GM04503 (cell line): ENCODE measurements around the gene FHAD1.

Experiments
- DNase-seq: peaks from one replicate; pipeline ENCODE4 v3.0.0-alpha.2; 2012; ENCODE audit warnings: low read depth

FHAD1 gene

GRCh38 chr1:15326691-15327588, 79.9 kb downstream of the FHAD1 start:
- peak; percentile 88 for DNase-seq

- DNase-seq, result no peak
Observed at GRCh38 chr1:15328351-15329103, 81.5 kb downstream of the FHAD1 start.

GRCh38 chr1:15329104-15329820, 82.2 kb downstream of the FHAD1 start:
- DNase-seq, result no peak

- DNase-seq, result no peak
Observed at GRCh38 chr1:15330028-15330427, 83.0 kb downstream of the FHAD1 start.

GRCh38 chr1:15331180-15331579, 84.2 kb downstream of the FHAD1 start:
- DNase-seq, result no peak

GRCh38 chr1:15331734-15332133, 84.7 kb downstream of the FHAD1 start:
- DNase-seq, result no peak

- no peak for DNase-seq
Observed at GRCh38 chr1:15332525-15332924, 85.5 kb downstream of the FHAD1 start.

- DNase-seq, result no peak
Observed at GRCh38 chr1:15332952-15333715, 86.1 kb downstream of the FHAD1 start.

GRCh38 chr1:15334995-15335394, 88.0 kb downstream of the FHAD1 start:
- DNase-seq, result no peak

GRCh38 chr1:15336866-15337265, 89.8 kb downstream of the FHAD1 start:
- no peak for DNase-seq

- DNase-seq, result peak; percentile 74
Observed at GRCh38 chr1:15337656-15338402, 90.8 kb downstream of the FHAD1 start.

- DNase-seq, result no peak
Observed at GRCh38 chr1:15339570-15339969, 92.5 kb downstream of the FHAD1 start.

- no peak for DNase-seq
Observed at GRCh38 chr1:15341228-15341627, 94.2 kb downstream of the FHAD1 start.

- DNase-seq, result no peak
Observed at GRCh38 chr1:15341634-15342407, 94.8 kb downstream of the FHAD1 start.

- DNase-seq, result no peak
Observed at GRCh38 chr1:15342408-15342967, 95.5 kb downstream of the FHAD1 start.

GRCh38 chr1:15343099-15343498, 96.1 kb downstream of the FHAD1 start:
- no peak for DNase-seq

- DNase-seq, result no peak
Observed at GRCh38 chr1:15343729-15344128, 96.7 kb downstream of the FHAD1 start.

GRCh38 chr1:15344380-15344779, 97.4 kb downstream of the FHAD1 start:
- no peak for DNase-seq

GRCh38 chr1:15344800-15345704, 98.0 kb downstream of the FHAD1 start:
- no peak for DNase-seq
